Measurements from ENCODE around the gene MED16.

The MED16 gene

DNA sequence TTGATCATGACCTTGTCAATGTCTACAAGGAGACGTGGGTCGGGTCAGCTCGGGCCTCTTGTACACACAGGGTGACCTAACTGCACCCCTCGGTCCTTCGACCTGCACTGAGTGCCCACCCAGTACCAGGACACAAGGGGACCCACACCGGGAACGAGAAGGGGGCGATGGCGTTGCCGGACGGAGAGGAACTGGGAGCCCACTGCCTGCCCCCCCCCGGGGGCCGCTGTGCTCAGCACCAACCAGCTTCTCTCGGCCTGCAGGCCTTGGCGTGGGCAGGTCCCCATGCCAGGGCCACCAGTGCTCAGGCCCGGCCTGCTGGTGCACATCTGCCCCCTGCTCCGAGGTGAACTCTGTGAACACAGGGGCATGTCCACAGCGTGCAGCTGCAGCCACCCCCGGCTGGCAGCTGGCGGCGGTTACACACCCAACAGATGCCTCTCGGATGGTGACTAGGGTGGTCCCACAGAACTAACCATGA is 19.4 kb downstream of the MED16 start:
- ATAC-seq (ENCODE audit: insufficient read depth, low read depth), result no peak
- no peak overlapping the region for H2AFZ ChIP-seq (ENCODE audit: low read depth, low read length)
- H3K4me3 ChIP-seq (ENCODE audit: low read depth in 1 of 2, low read length in 2 of 2), result no peak overlapping the region
- no peaks in the 10 kb centered on the region for H3K27me3 ChIP-seq (ENCODE audit: insufficient read depth, low read length, poor library complexity)
- H3K9ac ChIP-seq (ENCODE audit: low read depth, low read length), result no peak overlapping the region
- TF ChIP-seq EZH2 (IDR thresholded peaks at IDR 0.05; ENCODE audit: borderline replicate concordance, low read depth, low read length, severe bottlenecking), result no peak
- no peak for TF ChIP-seq CTCF (IDR thresholded peaks at IDR 0.05; ENCODE audit: borderline replicate concordance, extremely low read depth, low read length, poor library complexity, severe bottlenecking)
- no peak overlapping the region for H3K27ac ChIP-seq (ENCODE audit: low read length)
- no peaks in the 10 kb centered on the region for H3K79me2 ChIP-seq (ENCODE audit: insufficient read depth, low read length)
- no peak overlapping the region for H3K4me2 ChIP-seq (ENCODE audit: insufficient read depth, low read length)
- no peaks in the 10 kb centered on the region for H3K9me3 ChIP-seq (ENCODE audit: insufficient read depth, low read length, severe bottlenecking)
- H4K20me1 ChIP-seq (ENCODE audit: insufficient read depth, low read length), result peaks cover 5% of the 10 kb centered on the region; the same call in 1 of the 2 replicates
- peaks cover 62% of the 10 kb centered on the region for H3K36me3 ChIP-seq (ENCODE audit: insufficient read depth, low read length)
- DNase-seq, result no peak
- H3K4me1 ChIP-seq (ENCODE audit: insufficient read depth, low read length), result no peaks in the 10 kb centered on the region

GRCh38 chr19:873084-873483 is 19.9 kb downstream of the MED16 start:
- no peak overlapping the region for H3K4me2 ChIP-seq (ENCODE audit: insufficient read depth, low read length)

GRCh38 chr19:872266-872951 is 20.6 kb downstream of the MED16 start:
- Histone ChIP-seq H3K9me3 (ENCODE audit: insufficient read depth, low read length, severe bottlenecking) (no peaks in the 10 kb centered on the region), H3K27me3 (ENCODE audit: insufficient read depth, low read length, poor library complexity) (no peaks in the 10 kb centered on the region), H2AFZ (ENCODE audit: low read depth, low read length) (no peak overlapping the region), H3K4me2 (ENCODE audit: insufficient read depth, low read length) (no peak overlapping the region), H3K27ac (ENCODE audit: low read length) (no peak overlapping the region), H3K79me2 (ENCODE audit: insufficient read depth, low read length) (no peaks in the 10 kb centered on the region), H3K36me3 (ENCODE audit: insufficient read depth, low read length) (peaks cover 74% of the 10 kb centered on the region), H4K20me1 (ENCODE audit: insufficient read depth, low read length) (peaks cover 5% of the 10 kb centered on the region), H3K4me1 (ENCODE audit: insufficient read depth, low read length) (no peaks in the 10 kb centered on the region), H3K4me3 (ENCODE audit: low read depth in 1 of 2, low read length in 2 of 2) (no peak overlapping the region), H3K9ac (ENCODE audit: low read depth, low read length) (no peak overlapping the region)
- DNase-seq, result peak; percentile 79
- peak; percentile 66 for ATAC-seq (ENCODE audit: insufficient read depth, low read depth)
- no peak for TF ChIP-seq CTCF (IDR thresholded peaks at IDR 0.05; ENCODE audit: borderline replicate concordance, extremely low read depth, low read length, poor library complexity, severe bottlenecking)
- no peak for TF ChIP-seq EZH2 (IDR thresholded peaks at IDR 0.05; ENCODE audit: borderline replicate concordance, low read depth, low read length, severe bottlenecking)

More at GRCh38 chr19:873084-873483, 19.9 kb downstream of the MED16 start:
- H3K79me2 ChIP-seq (ENCODE audit: insufficient read depth, low read length), result no peaks in the 10 kb centered on the region
- H3K9me3 ChIP-seq (ENCODE audit: insufficient read depth, low read length, severe bottlenecking), result no peaks in the 10 kb centered on the region
- no peak overlapping the region for H2AFZ ChIP-seq (ENCODE audit: low read depth, low read length)
- no peak overlapping the region for H3K4me3 ChIP-seq (ENCODE audit: low read depth in 1 of 2, low read length in 2 of 2)
- H3K4me1 ChIP-seq (ENCODE audit: insufficient read depth, low read length), result no peaks in the 10 kb centered on the region
- ATAC-seq (ENCODE audit: insufficient read depth, low read depth) (peak; percentile 91), DNase-seq (peak; percentile 80)
- H3K27me3 ChIP-seq (ENCODE audit: insufficient read depth, low read length, poor library complexity), result no peaks in the 10 kb centered on the region
- no peak for TF ChIP-seq EZH2 (IDR thresholded peaks at IDR 0.05; ENCODE audit: borderline replicate concordance, low read depth, low read length, severe bottlenecking)
- no peak for TF ChIP-seq CTCF (IDR thresholded peaks at IDR 0.05; ENCODE audit: borderline replicate concordance, extremely low read depth, low read length, poor library complexity, severe bottlenecking)
- peaks cover 68% of the 10 kb centered on the region for H3K36me3 ChIP-seq (ENCODE audit: insufficient read depth, low read length)
- H3K9ac ChIP-seq (ENCODE audit: low read depth, low read length), result no peak overlapping the region
- peaks cover 5% of the 10 kb centered on the region; the same call in 1 of the 2 replicates for H4K20me1 ChIP-seq (ENCODE audit: insufficient read depth, low read length)
- H3K27ac ChIP-seq (ENCODE audit: low read length), result no peak overlapping the region
